Liver (tissue), 9 donors: ENCODE results near the gene NOTCH4. TPM values are rescaled to one million over a fixed set of nuclear protein-coding genes. Genes with fewer than 3 reads are reported as not detected.
A peak's percentile ranks its signal among the peaks of the same experiment; 100 is the strongest.
"Not testable (repeated sequence)": the region's sequence is repeated elsewhere in the genome, so short reads cannot be mapped to it uniquely, and the experiment has no call there.

Experiments used
- DNase-seq: peaks from one replicate; pipeline ENCODE4 v3.0.0-alpha.2; 2017; ENCODE audit warnings: low spot score
- H3K27ac ChIP-seq, 2 donors: one replicate each; pipeline ENCODE4 v1.7.0; 2013; ENCODE audit warnings: inconsistent platforms in 2 of 2, low read length in 2 of 2, control low read depth in 1 of 2, low read depth in 1 of 2, mild to moderate bottlenecking in 1 of 2
- H3K27me3 ChIP-seq, 4 donors: one replicate each; pipeline versions ENCODE4 v1.6.1 to v1.7.0; 2013; ENCODE audit warnings: low read length in 3 of 4, inconsistent platforms in 1 of 4, mild to moderate bottlenecking in 1 of 4, moderate library complexity in 1 of 4; ENCODE audit not compliant: control insufficient read depth in 4 of 4, insufficient read depth in 4 of 4
- H3K36me3 ChIP-seq, 4 donors: one replicate each; pipeline versions ENCODE4 v1.6.1 to v1.7.0; 2013; ENCODE audit warnings: low read length in 3 of 4, mild to moderate bottlenecking in 3 of 4, low read depth in 1 of 4, moderate library complexity in 1 of 4; ENCODE audit not compliant: control insufficient read depth in 4 of 4, insufficient read depth in 3 of 4
- H3K4me1 ChIP-seq, 4 donors: one replicate each; pipeline versions ENCODE4 v1.6.1 to v1.7.0; 2013; ENCODE audit warnings: low read length in 3 of 4, mild to moderate bottlenecking in 3 of 4, moderate library complexity in 1 of 4; ENCODE audit not compliant: control insufficient read depth in 4 of 4, insufficient read depth in 4 of 4
- H3K4me3 ChIP-seq, 3 donors: one replicate each; pipeline versions ENCODE4 v1.6.1 to v1.7.0; 2013; ENCODE audit warnings: low read length in 3 of 3, control low read depth in 1 of 3, low read depth in 1 of 3, mild to moderate bottlenecking in 1 of 3
- H3K9ac ChIP-seq, 2 donors: one replicate each; pipeline ENCODE4 v1.7.0; 2013; ENCODE audit warnings: low read length in 2 of 2, mild to moderate bottlenecking in 2 of 2, moderate library complexity in 2 of 2, control low read depth in 1 of 2, low read depth in 1 of 2
- H3K9me3 ChIP-seq, 4 donors: one replicate each; pipeline versions ENCODE4 v1.6.1 to v1.7.0; 2013; ENCODE audit warnings: low read length in 3 of 4; ENCODE audit not compliant: control insufficient read depth in 4 of 4
- EGR1 ChIP-seq, 2 donors: IDR thresholded peaks; 2 replicates each; pipeline ENCODE4 v1.6.1; 2016 to 2018; ENCODE audit warnings: antibody characterized with exemption in 2 of 2, low read depth in 2 of 2
- FOXA1 ChIP-seq: IDR thresholded peaks from 2 replicates; pipeline ENCODE4 v1.6.1; 2016; ENCODE audit warnings: antibody characterized with exemption
- FOXA2 ChIP-seq: IDR thresholded peaks from 2 replicates; pipeline ENCODE4 v1.6.1; 2016; ENCODE audit warnings: antibody characterized with exemption
- GABPA ChIP-seq, 2 donors: IDR thresholded peaks in 1 of 2; conservative IDR thresholded peaks in 1 of 2; 2 replicates each; pipeline ENCODE4 v1.6.1; 2016; ENCODE audit warnings: antibody characterized with exemption in 2 of 2, mild to moderate bottlenecking in 1 of 2, moderate library complexity in 1 of 2
- HNF4A ChIP-seq, 2 donors: conservative IDR thresholded peaks; 2 replicates each; pipeline ENCODE4 v1.6.1; 2016; ENCODE audit warnings: antibody characterized with exemption in 2 of 2, mild to moderate bottlenecking in 2 of 2
- JUND ChIP-seq, 2 donors: IDR thresholded peaks; 2 replicates each; pipeline ENCODE4 v1.6.1; 2016; ENCODE audit warnings: antibody characterized with exemption in 2 of 2
- NR2F2 ChIP-seq: IDR thresholded peaks from 2 replicates; pipeline ENCODE4 v1.6.1; 2016; ENCODE audit warnings: antibody characterized with exemption
- RXRA ChIP-seq, 2 donors: IDR thresholded peaks; 2 replicates each; pipeline ENCODE4 v1.6.1; 2017 to 2018; ENCODE audit warnings: antibody characterized with exemption in 2 of 2, mild to moderate bottlenecking in 1 of 2
- SP1 ChIP-seq: IDR thresholded peaks from 2 replicates; pipeline ENCODE4 v1.6.1; 2018; ENCODE audit warnings: antibody characterized with exemption, mild to moderate bottlenecking
- TAF1 ChIP-seq: conservative IDR thresholded peaks from 2 replicates; pipeline ENCODE4 v1.6.1; 2016; ENCODE audit warnings: antibody characterized with exemption, mild to moderate bottlenecking
- YY1 ChIP-seq: IDR thresholded peaks from 2 replicates; pipeline ENCODE4 v1.6.1; 2016; ENCODE audit warnings: antibody characterized with exemption, mild to moderate bottlenecking
- ZBTB33 ChIP-seq: IDR thresholded peaks from 2 replicates; pipeline ENCODE4 v1.6.1; 2016; ENCODE audit warnings: antibody characterized with exemption
- WGBS: extraction: QIAGEN DNeasy Blood & Tissue Kit; methylation state at CpG from one replicate; pipeline ENCODE4 v1.1.7; 2013; 5-methylcytosine and 5-hydroxymethylcytosine counted together
- polyA plus RNA-seq, 2 donors: library from polyadenylated mRNA; stranded (reverse) in 1 of 2; unstranded in 1 of 2; fragments of 200-250 nt in 1 of 2; fragments of >200 nt in 1 of 2; fragmentation: Nextera tagmentation in 1 of 2; extraction: Ambion mirVana in 1 of 2; gene quantifications; one replicate each; pipeline versions ENCODE4 v1.2.1 to v1.2.3, GENCODE V29; 2013 to 2015
- total RNA-seq, 2 donors: library from RNA; depleted of rRNA; stranded (reverse); fragments of >200 nt; gene quantifications; one replicate each; pipeline ENCODE4 v1.2.3, GENCODE V29; 2014
- TF ChIP-seq, protein P1 (sequence below): fragments of 150-350 bp; IDR thresholded peaks from 2 replicates; pipeline ENCODE4 v1.5.1; 2017; ENCODE audit warnings: improper control_type of control experiment, low read depth, low read length; ENCODE audit not compliant: missing input control
- donor health status: healthy.
- donor health status: healthy.
- donor health status: healthy.
- donor health status: healthy.
- donor health status: healthy.

NOTCH4 gene
- total RNA-seq (10 to 100 TPM in 1 of 2 donors, 1 to 10 TPM in 1; 2.6 to 15.1 TPM), polyA plus RNA-seq (10 to 100 TPM in 1 of 2 donors, 1 to 10 TPM in 1; 7.3 to 10.4 TPM)

DNA sequence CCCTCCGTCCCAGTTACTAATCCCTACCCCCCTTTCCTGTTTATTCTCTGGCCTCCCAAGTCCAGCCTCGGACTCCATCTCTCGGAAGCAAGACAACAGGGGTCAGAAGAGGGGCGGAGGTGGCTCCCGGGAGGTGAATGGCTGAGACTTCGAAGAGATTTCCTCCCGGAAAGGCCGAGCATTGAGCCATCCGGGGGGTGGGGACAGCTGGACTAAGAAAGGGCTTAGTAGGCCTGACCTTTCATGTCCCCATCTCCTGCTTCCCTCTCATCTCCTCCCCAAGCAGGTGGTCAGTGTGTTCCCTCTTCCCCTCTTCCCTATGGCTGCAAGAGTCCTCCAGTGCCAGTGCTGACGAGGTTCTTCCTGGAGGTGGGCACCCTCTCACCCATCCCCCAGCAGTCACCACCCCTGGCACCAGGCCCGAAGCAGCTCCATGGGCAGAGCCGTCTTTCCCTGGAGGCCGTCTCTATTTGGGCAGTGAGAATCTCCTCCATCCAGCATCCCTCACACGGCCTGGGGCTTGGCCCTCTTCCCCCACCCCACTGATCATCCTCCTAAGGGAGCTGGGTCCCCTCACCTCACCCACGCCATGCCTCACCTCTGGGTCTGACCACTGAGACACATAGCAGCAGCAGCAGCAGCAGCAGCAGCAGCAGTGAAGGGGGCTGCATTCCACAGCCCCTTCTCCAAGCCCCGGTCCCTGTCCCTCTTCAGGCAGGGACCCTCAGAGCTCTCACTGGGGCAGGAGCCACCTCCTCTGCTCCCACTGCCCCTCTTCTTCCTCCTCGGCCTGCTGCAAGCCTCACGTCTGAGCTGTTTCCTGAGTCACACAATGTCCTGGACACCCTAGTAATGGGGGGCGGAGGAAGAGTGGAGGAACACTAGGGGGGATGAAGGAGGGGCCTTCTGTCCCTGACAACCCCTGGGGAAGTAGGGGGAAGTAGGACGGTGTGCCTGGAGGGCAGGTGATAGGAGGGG, at the start of gene NOTCH4:
Gene NOTCH4, minus strand, starts transcription at position 810 of the 978 bp plus-strand sequence. Its CDS starts 139 bp downstream, at position 671.
- peak; percentile 11 to 29 for TF ChIP-seq RXRA (IDR thresholded peaks at IDR 0.05)
- no peak for TF ChIP-seq ZBTB33
- peak; percentile 91 for TF ChIP-seq NR2F2
- Histone ChIP-seq H3K4me1 (no peaks in the 10 kb centered on the region), H3K4me3 (peak within 1 kb of the TSS in 2 of 3 donors; percentile 9 to 29), H3K27me3 (no peaks in the 10 kb centered on the region), H3K27ac (peak within 1 kb of the TSS; percentile 40 to 66), H3K9me3 (no peaks in the 10 kb centered on the region), H3K36me3 (no peaks in the 10 kb centered on the region), H3K9ac (no peak within 1 kb of the TSS)
- DNase-seq: no peak
- WGBS: 49% methylated on average over 20 of the region's 20 CpGs

- TF ChIP-seq HNF4A (conservative IDR thresholded peaks at IDR 0.05): no peak
- no peak for TF ChIP-seq NR2F2
- TF ChIP-seq, protein P1, sequence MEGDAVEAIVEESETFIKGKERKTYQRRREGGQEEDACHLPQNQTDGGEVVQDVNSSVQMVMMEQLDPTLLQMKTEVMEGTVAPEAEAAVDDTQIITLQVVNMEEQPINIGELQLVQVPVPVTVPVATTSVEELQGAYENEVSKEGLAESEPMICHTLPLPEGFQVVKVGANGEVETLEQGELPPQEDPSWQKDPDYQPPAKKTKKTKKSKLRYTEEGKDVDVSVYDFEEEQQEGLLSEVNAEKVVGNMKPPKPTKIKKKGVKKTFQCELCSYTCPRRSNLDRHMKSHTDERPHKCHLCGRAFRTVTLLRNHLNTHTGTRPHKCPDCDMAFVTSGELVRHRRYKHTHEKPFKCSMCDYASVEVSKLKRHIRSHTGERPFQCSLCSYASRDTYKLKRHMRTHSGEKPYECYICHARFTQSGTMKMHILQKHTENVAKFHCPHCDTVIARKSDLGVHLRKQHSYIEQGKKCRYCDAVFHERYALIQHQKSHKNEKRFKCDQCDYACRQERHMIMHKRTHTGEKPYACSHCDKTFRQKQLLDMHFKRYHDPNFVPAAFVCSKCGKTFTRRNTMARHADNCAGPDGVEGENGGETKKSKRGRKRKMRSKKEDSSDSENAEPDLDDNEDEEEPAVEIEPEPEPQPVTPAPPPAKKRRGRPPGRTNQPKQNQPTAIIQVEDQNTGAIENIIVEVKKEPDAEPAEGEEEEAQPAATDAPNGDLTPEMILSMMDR: no peak
- TF ChIP-seq GABPA (IDR thresholded peaks at IDR 0.05 in 1 of 2, conservative IDR thresholded peaks at IDR 0.05 in 1 of 2): no peak
- no peaks in the 10 kb centered on the region for H3K27me3 ChIP-seq
- no peak for DNase-seq
- no peak overlapping the region for H3K27ac ChIP-seq
- no peaks in the 10 kb centered on the region for H3K9me3 ChIP-seq
- H3K4me1 ChIP-seq: no peaks in the 10 kb centered on the region
- H3K9ac ChIP-seq: no peak overlapping the region
- H3K36me3 ChIP-seq: no peaks in the 10 kb centered on the region
- 69% methylated on average over 1 of the region's 1 CpG for WGBS
- H3K4me3 ChIP-seq: no peak overlapping the region
These were observed 47.6 kb upstream of the NOTCH4 start for GRCh38 chr6:32271429-32271828.

DNA sequence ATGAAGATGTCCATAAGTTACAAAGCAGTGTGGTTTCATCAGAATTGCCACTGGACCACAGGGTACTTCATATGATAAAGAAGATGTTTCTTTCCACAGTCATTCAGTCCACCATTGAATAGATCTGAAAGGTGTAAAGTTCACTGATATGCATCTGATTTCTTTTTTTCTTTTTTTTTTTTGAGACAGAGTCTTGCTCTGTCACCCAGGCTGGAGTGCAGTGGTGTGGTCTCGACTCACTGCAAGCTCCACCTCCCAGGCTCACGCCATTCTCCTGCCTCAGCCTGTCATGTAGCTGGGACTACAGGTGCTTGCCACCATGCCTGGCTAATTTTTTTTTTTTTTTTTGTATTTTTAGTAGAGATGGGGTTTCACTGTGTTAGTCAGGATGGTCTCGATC, 44.6 kb upstream of the NOTCH4 start:
- 74% methylated on average over 3 of the region's 3 CpGs for WGBS
- not testable (repeated sequence) for DNase-seq, H3K9ac ChIP-seq, H3K36me3 ChIP-seq, H3K9me3 ChIP-seq, H3K27me3 ChIP-seq, H3K4me1 ChIP-seq, H3K4me3 ChIP-seq, H3K27ac ChIP-seq

GRCh38 chr6:32267035-32267434, 43.2 kb upstream of the NOTCH4 start:
- Histone ChIP-seq H3K4me3 (no peak overlapping the region), H3K9ac (no peak overlapping the region), H3K27me3 (peaks cover 0 to 3% (median 0%) of the 10 kb centered on the region in 4 donors), H3K9me3 (no peaks in the 10 kb centered on the region), H3K36me3 (no peaks in the 10 kb centered on the region), H3K27ac (no peak overlapping the region), H3K4me1 (no peaks in the 10 kb centered on the region)
- no peak for DNase-seq
- no peak for TF ChIP-seq EGR1 (IDR thresholded peaks at IDR 0.05; ENCODE audit: low read depth in 2 of 2)
- TF ChIP-seq ZBTB33: no peak
- no peak for TF ChIP-seq TAF1
- no peak for TF ChIP-seq FOXA2
- TF ChIP-seq NR2F2: no peak
- TF ChIP-seq GABPA (IDR thresholded peaks at IDR 0.05 in 1 of 2, conservative IDR thresholded peaks at IDR 0.05 in 1 of 2): no peak
- TF ChIP-seq SP1: no peak
- TF ChIP-seq RXRA (IDR thresholded peaks at IDR 0.05): no peak
- no peak for TF ChIP-seq HNF4A (conservative IDR thresholded peaks at IDR 0.05)
- no peak for TF ChIP-seq FOXA1
- no peak for TF ChIP-seq YY1
- no peak for TF ChIP-seq JUND (IDR thresholded peaks at IDR 0.05)
- TF ChIP-seq, protein P1: no peak
